ENCODE measurements around the gene RSPO3.

The RSPO3 gene

DNA sequence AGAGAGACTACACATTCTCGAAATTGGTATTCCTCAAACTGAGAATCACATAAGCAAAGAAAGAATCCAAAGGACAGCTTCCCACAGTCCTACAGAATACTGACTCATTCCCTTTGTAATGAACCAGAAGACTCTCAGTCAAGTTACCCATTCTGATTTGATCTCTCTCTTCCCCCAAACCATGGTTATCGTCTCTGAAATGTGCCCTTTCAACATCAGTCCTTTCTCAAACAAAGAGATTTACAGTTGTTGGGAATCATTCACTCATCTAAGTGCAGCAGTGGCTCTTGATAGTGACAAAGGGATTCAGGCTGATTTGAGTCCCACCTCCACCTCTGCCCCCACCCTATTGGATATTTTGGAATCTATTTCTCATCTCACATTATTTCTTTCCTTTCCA is 15.0 kb upstream of the RSPO3 start:
- TF ChIP-seq EZH2 (IDR thresholded peaks at IDR 0.05; ENCODE audit: borderline replicate concordance, low read length), result no peak
- TF ChIP-seq CTCF (IDR thresholded peaks at IDR 0.05; ENCODE audit: low read length), result no peak
- Histone ChIP-seq H3K4me3 (ENCODE audit: low read depth, low read length, poor library complexity, severe bottlenecking) (no peak overlapping the region), H4K20me1 (ENCODE audit: insufficient read depth, low read length) (no peaks in the 10 kb centered on the region), H3K79me2 (ENCODE audit: insufficient read depth, low read length) (no peaks in the 10 kb centered on the region), H3F3A (ENCODE audit: insufficient read depth, low read length) (no peaks in the 10 kb centered on the region), H3K27me3 (ENCODE audit: insufficient read depth, low read length) (no peaks in the 10 kb centered on the region), H3K9ac (ENCODE audit: low read length) (no peak overlapping the region), H3K9me3 (ENCODE audit: low read length) (no peaks in the 10 kb centered on the region), H3K9me2 (ENCODE audit: low read depth, low read length) (no peaks in the 10 kb centered on the region), H2AFZ (ENCODE audit: low read length) (no peak overlapping the region), H3K4me1 (ENCODE audit: insufficient read depth, low read length, severe bottlenecking) (no peaks in the 10 kb centered on the region), H3K36me3 (ENCODE audit: insufficient read depth, low read length) (no peaks in the 10 kb centered on the region), H3K4me2 (ENCODE audit: low read length) (no peak overlapping the region), H3K27ac (ENCODE audit: low read depth, low read length, poor library complexity, severe bottlenecking) (no peak overlapping the region)

DNA sequence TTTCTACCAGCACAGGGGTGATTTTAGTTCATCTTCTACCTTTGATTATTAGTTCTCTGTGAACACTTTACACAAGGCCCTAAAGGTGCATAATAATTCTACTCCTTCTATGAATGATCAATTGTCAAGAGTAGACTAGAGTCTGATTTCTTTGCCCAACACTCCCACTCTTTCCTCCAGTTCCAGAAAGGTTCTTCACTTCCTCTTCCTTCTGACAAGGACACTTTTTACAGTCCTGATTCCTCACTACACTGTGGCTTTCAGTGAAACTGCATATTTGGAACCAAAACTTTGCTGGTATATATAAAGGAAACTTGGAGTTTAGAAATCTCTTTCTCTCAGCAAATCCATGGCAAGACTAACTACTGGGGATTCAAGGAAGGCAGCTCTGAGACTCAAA is 10.6 kb upstream of the RSPO3 start:
- Histone ChIP-seq H3K36me3 (ENCODE audit: insufficient read depth, low read length) (no peaks in the 10 kb centered on the region), H3K9me2 (ENCODE audit: low read depth, low read length) (no peaks in the 10 kb centered on the region), H3K9me3 (ENCODE audit: low read length) (no peaks in the 10 kb centered on the region), H3K79me2 (ENCODE audit: insufficient read depth, low read length) (no peaks in the 10 kb centered on the region), H3F3A (ENCODE audit: insufficient read depth, low read length) (no peaks in the 10 kb centered on the region), H3K27me3 (ENCODE audit: insufficient read depth, low read length) (no peaks in the 10 kb centered on the region), H3K4me1 (ENCODE audit: insufficient read depth, low read length, severe bottlenecking) (no peaks in the 10 kb centered on the region), H2AFZ (ENCODE audit: low read length) (no peak overlapping the region), H3K4me3 (ENCODE audit: low read depth, low read length, poor library complexity, severe bottlenecking) (no peak overlapping the region), H4K20me1 (ENCODE audit: insufficient read depth, low read length) (no peaks in the 10 kb centered on the region), H3K27ac (ENCODE audit: low read depth, low read length, poor library complexity, severe bottlenecking) (no peak overlapping the region), H3K4me2 (ENCODE audit: low read length) (no peak overlapping the region), H3K9ac (ENCODE audit: low read length) (no peak overlapping the region)
- TF ChIP-seq CTCF (IDR thresholded peaks at IDR 0.05; ENCODE audit: low read length), result no peak
- TF ChIP-seq EZH2 (IDR thresholded peaks at IDR 0.05; ENCODE audit: borderline replicate concordance, low read length), result no peak

GRCh38 chr6:127110712-127111111 is 7.8 kb upstream of the RSPO3 start:
- Histone ChIP-seq H3K9me2 (ENCODE audit: low read depth, low read length) (no peaks in the 10 kb centered on the region), H3K36me3 (ENCODE audit: insufficient read depth, low read length) (no peaks in the 10 kb centered on the region), H3K4me3 (ENCODE audit: low read depth, low read length, poor library complexity, severe bottlenecking) (no peak overlapping the region), H3K27me3 (ENCODE audit: insufficient read depth, low read length) (no peaks in the 10 kb centered on the region), H3K79me2 (ENCODE audit: insufficient read depth, low read length) (no peaks in the 10 kb centered on the region), H3F3A (ENCODE audit: insufficient read depth, low read length) (no peaks in the 10 kb centered on the region), H4K20me1 (ENCODE audit: insufficient read depth, low read length) (no peaks in the 10 kb centered on the region), H3K9me3 (ENCODE audit: low read length) (no peaks in the 10 kb centered on the region), H3K4me1 (ENCODE audit: insufficient read depth, low read length, severe bottlenecking) (no peaks in the 10 kb centered on the region), H2AFZ (ENCODE audit: low read length) (no peak overlapping the region), H3K4me2 (ENCODE audit: low read length) (no peak overlapping the region), H3K9ac (ENCODE audit: low read length) (no peak overlapping the region), H3K27ac (ENCODE audit: low read depth, low read length, poor library complexity, severe bottlenecking) (no peak overlapping the region)
- TF ChIP-seq EZH2 (IDR thresholded peaks at IDR 0.05; ENCODE audit: borderline replicate concordance, low read length) (no peak), CTCF (IDR thresholded peaks at IDR 0.05; ENCODE audit: low read length) (no peak)
